ENCODE data around the gene TMCC1.
"Not testable (repeated sequence)": the region's sequence is repeated elsewhere in the genome, so short reads cannot be mapped to it uniquely, and the experiment has no call there.

The TMCC1 gene

GRCh38 chr3:129783470-129783869, 110.0 kb downstream of the TMCC1 start:
- in situ Hi-C loops (cut with HindIII; ENCODE audit: low sequenced_read_pairs): loop anchor here (5.0 kb wide), 1 partner anchor 51 kb away; no protein-coding TSS in a partner anchor

- in situ Hi-C loops (cut with HindIII; ENCODE audit: low sequenced_read_pairs): no loop called here
Measured at GRCh38 chr3:129778871-129779270, 114.6 kb downstream of the TMCC1 start.

GRCh38 chr3:129777806-129778205, 115.7 kb downstream of the TMCC1 start:
- in situ Hi-C loops (cut with HindIII; ENCODE audit: low sequenced_read_pairs): no loop called here

- in situ Hi-C loops (cut with HindIII; ENCODE audit: low sequenced_read_pairs): no loop called here
Measured at GRCh38 chr3:129775870-129776269, 117.6 kb downstream of the TMCC1 start.

GRCh38 chr3:129773691-129774663, 119.5 kb downstream of the TMCC1 start:
- in situ Hi-C loops (cut with HindIII; ENCODE audit: low sequenced_read_pairs): no loop called here

- in situ Hi-C loops (cut with HindIII; ENCODE audit: low sequenced_read_pairs): no loop called here
Measured at GRCh38 chr3:129770604-129771003, 122.9 kb downstream of the TMCC1 start.

- in situ Hi-C loops (cut with HindIII; ENCODE audit: low sequenced_read_pairs): no loop called here
Measured at GRCh38 chr3:129769616-129770015, 123.9 kb downstream of the TMCC1 start.

- in situ Hi-C loops (cut with HindIII; ENCODE audit: low sequenced_read_pairs): no loop called here
Measured at GRCh38 chr3:129768728-129769127, 124.8 kb downstream of the TMCC1 start.

- in situ Hi-C loops (cut with HindIII; ENCODE audit: low sequenced_read_pairs): no loop called here
Measured at GRCh38 chr3:129766135-129766534, 127.4 kb downstream of the TMCC1 start.

GRCh38 chr3:129764090-129764489, 129.4 kb downstream of the TMCC1 start:
- in situ Hi-C loops (cut with HindIII; ENCODE audit: low sequenced_read_pairs): no loop called here

- in situ Hi-C loops (cut with HindIII; ENCODE audit: low sequenced_read_pairs): no loop called here
Measured at GRCh38 chr3:129758785-129759320, 134.7 kb downstream of the TMCC1 start.

GRCh38 chr3:129758306-129758705, 135.2 kb downstream of the TMCC1 start:
- in situ Hi-C loops (cut with HindIII; ENCODE audit: low sequenced_read_pairs): no loop called here

- in situ Hi-C loops (cut with HindIII; ENCODE audit: low sequenced_read_pairs): no loop called here
Measured at GRCh38 chr3:129756871-129757270, 136.6 kb downstream of the TMCC1 start.

- in situ Hi-C loops (cut with HindIII; ENCODE audit: low sequenced_read_pairs): not testable (repeated sequence)
Measured at GRCh38 chr3:129751105-129751504, 142.4 kb downstream of the TMCC1 start.

GRCh38 chr3:129749692-129750091, 143.8 kb downstream of the TMCC1 start:
- in situ Hi-C loops (cut with HindIII; ENCODE audit: low sequenced_read_pairs): no loop called here

- in situ Hi-C loops (cut with HindIII; ENCODE audit: low sequenced_read_pairs): no loop called here
Measured at GRCh38 chr3:129747992-129748391, 145.5 kb downstream of the TMCC1 start.

- in situ Hi-C loops (cut with HindIII; ENCODE audit: low sequenced_read_pairs): no loop called here
Measured at GRCh38 chr3:129747136-129747535, 146.4 kb downstream of the TMCC1 start.

- in situ Hi-C loops (cut with HindIII; ENCODE audit: low sequenced_read_pairs): no loop called here
Measured at GRCh38 chr3:129746629-129747028, 146.9 kb downstream of the TMCC1 start.

- in situ Hi-C loops (cut with HindIII; ENCODE audit: low sequenced_read_pairs): no loop called here
Measured at GRCh38 chr3:129745253-129745652, 148.3 kb downstream of the TMCC1 start.

- in situ Hi-C loops (cut with HindIII; ENCODE audit: low sequenced_read_pairs): loop anchor here (5.0 kb wide), 1 partner anchor 86 kb away; no protein-coding TSS in a partner anchor
Measured at GRCh38 chr3:129741794-129742193, 151.7 kb downstream of the TMCC1 start.

- in situ Hi-C loops (cut with HindIII; ENCODE audit: low sequenced_read_pairs): loop anchor here (5.0 kb wide), 1 partner anchor 87 kb away; no protein-coding TSS in a partner anchor
Measured at GRCh38 chr3:129740090-129740489, 153.4 kb downstream of the TMCC1 start.

GRCh38 chr3:129739634-129740033, 153.9 kb downstream of the TMCC1 start:
- in situ Hi-C loops (cut with HindIII; ENCODE audit: low sequenced_read_pairs): loop anchor here (5.0 kb wide), 1 partner anchor 88 kb away; no protein-coding TSS in a partner anchor
